COR-L47 (cell line): ENCODE measurements around the gene PAX2.

Experiments used
- DNase-seq: peaks from one replicate; lab custom pipeline; 2025; lab: John Stamatoyannopoulos, UW

PAX2 gene

DNA sequence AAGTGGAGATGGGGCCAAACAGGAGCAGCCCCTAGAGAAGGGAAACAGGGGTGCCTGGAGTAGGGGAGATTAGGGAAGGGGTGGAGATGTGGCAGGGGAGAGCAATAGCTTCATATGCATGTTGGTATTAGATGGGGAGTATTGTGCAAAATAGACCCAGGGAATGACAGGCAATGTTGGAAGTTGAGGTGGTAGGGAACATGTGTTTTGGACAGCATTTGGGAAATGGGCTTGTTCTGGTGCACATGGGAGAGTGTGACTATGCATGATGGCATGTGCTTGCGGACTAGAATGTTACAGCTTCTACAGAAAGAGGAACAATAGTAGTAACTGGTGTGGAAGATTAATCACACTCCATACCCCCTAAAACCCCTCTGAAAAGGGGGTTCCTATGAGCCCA is 10.4 kb downstream of the PAX2 start:
- no peak for DNase-seq

DNA sequence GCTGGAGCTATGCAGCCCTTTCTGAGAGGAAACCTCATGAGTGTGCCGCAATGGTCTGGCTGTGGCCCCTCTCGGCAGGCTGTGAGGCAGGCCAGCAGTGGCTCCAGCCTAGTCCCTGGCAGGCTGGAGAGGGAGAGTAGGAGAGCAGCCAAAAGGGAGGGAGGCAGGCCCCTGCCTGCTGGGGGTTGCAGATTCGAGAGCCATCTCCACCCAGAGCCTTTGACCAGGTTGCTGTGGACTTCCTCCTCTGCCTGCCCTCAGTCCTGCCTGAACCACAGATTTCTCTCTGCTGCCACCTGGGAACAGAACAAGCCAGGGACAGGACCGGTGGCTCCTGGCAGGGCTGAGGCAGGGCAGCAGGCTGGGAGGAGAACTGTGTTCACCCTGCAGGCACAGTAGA is 13.9 kb downstream of the PAX2 start:
- DNase-seq: no peak

DNA sequence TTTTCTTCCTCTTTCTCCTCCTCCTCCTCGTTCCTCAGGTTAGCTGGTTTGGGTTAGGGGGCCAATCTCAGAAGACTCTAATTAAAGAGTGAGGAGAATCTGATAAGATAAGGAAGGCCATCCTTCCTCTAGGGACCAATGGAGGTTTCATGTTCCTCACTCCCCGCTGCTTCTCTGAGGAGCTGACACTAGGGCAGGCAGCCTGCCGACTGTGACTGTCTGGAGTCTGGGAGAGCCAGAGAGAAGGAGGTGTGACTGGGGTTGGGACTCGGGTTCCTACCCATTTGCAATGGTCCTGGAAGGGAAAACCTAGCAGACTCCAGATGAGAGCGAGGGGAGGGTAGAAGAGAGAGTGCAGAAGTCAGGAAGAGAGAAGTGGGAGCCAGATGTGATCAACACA is 15.3 kb downstream of the PAX2 start:
- no peak for DNase-seq

DNA sequence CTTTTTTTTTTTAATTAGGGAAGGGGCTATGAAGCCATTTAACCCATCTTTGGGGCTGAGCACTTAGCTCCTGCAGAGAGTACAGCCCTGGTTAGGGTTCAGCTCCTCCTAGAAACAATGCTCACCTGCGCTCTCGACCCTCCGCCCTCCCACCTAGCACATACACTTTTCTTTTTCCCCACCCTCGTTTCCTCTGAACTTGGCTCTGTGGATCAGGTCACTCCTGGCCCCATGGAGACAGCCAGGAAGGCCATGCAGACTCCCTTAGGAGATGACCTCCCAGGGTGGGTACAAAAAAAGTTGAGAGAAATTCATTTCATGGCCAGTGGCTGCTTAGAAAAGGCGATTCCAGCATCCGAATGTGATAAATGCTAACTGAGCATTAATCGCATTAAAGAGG is 15.8 kb downstream of the PAX2 start:
- DNase-seq: no peak

DNA sequence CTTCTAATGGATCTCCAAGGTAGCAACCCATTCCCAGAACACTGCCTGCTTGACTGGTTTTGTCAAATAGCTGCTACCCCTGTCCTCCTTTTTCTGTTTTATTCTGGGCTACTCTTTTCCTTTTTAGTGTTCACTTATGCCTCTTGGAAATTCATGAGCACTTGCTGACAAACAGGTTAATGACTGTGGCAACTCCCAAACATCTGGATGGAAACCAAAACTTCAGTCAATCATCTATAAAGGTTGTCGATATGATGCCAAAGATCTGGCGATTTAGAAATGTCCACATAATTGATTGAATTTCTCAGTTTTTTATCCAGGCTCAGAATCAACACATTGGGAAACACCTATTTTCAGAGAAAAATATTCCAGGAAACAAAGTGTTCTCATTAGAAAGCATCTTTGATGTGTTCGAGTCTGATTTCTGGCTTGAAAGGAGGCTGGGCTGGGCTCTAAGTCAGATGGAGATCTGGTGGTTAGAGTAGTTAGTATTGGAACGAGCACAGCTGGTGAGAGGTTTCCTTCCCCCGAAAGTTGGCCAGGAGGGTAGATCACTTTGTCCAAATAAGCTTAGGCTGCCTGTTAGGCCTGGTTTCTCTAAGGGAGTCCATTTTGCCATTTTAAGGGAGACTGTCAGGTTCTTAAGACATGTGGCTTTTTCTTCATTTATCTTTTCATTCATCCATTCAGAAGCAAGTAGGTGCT is 17.8 kb downstream of the PAX2 start:
- no peak for DNase-seq

DNA sequence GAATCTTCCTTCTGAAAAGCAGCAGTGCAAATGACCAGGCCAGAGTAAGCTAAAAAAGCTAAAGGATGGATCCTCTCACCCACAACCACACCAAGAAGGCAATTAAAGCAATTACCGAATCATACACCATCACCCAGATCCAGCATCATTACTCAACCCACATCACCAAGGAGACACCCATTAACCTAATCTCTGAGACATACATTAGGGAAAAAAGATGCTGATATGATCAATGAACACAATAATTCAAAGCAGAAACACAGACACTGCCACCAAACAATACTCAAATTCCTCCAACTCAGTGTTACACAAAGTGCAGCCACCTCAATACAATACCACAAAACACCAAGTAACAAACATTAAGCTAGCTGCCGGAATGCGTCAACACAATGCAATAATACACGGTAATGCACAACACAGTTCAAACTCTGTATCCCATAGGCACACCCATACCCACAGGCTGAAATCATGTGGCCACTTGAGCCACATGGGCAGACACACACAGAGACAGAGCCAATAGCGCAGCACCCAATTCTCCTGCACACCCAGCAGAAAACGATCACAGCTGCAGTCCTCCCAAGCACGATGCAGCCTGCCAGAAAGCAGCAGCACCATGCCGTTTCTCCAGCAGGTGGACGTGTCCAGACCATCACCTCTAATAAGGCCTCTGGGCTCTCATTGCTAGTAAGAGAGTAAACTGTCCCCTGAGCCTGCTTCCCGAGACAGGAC is 21.5 kb downstream of the PAX2 start:
- no peak for DNase-seq

DNA sequence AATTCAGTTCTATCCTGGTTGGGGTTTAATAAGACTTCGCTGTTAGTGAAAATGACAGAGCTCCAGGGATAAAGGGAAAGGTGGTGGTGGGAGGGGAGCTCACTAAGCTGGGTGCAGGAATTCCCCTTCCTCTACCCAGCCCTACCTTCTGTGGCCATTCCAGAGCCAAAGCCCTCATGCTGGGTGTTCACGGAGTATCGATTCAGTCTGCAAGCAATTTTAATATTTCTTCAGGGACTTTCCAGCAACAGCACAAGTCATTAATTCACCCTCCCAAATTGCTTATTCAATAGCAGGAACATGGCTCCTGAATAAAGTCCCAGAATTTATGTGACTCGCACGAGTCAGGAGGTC is 22.0 kb downstream of the PAX2 start:
- DNase-seq: no peak

DNA sequence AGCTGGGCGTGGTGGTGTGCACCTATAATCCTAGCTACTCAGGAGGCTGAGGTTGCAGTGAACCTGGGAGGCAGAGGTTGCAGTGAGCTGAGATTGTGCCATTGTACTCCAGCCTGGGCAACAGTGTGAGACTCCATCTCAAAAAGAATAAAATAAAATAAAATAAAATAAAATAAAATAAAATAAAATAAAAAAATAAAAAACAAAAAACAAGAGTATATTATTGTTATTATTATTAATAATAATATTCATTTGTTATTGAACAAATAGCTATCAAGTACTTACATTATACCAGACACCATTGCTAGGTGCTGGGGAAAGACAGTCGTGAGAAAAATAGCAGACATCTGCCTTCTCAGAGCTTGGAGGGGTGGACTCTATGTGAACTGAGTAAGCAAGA is 24.1 kb downstream of the PAX2 start:
- no peak for DNase-seq

DNA sequence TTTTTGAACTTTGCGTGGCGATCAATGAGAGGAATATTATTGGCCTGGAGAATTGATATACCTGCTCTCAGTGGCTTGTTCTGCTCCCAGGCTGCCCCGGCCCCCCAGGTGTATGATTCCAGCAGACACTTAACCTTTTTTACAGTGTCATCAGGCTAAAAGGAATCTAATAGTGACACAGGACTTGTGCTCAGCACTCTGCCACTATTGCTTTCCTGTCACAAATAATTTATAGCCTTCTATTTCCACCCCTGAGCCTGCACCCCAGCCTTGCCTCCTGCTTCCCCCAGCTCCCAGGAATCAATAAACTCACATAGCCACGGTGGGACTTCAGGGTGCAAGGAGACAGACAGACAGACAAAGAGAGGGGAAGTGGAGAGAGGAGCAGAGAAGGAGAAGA is 28.3 kb downstream of the PAX2 start:
- no peak for DNase-seq

DNA sequence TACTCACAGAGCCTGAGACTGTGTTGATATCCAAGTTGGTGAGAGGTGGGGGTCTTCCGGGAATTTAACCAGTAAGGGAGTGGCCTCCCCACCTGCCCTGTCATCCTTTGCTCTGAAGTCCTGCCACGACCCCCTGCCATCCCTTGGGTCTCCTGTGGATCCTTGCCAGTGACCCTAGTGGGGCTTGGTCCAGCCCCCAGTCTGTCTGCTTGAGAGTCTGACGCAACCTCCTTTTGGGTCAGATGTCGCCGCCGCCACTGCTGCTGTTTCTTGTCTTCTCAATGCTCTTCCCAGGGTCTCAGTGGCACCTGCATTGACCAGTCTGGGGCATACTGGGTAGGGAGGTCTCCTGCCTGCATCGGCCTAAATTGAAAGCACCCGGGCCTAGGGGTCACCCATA is 28.8 kb downstream of the PAX2 start:
- no peak for DNase-seq

DNA sequence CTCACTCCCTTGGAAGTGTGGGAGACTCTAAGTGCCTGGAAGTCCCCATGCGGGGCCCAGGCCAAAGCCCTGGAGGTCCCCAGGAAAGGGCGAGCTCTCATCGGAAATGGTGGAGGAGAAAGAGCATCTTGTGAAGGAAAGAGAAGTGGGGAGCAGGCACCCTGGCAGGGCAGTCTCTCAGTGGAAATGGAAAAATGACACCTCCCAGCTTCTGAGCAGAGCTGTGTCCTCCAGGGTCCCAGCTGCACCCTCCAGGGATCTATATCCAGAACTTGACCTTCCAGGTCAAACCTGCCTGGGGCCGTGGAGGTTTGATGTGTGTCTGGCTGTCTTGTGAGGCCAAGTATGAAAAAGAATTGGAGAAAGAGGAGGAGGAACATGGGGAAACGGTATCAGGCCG is 29.5 kb downstream of the PAX2 start:
- DNase-seq: no peak

DNA sequence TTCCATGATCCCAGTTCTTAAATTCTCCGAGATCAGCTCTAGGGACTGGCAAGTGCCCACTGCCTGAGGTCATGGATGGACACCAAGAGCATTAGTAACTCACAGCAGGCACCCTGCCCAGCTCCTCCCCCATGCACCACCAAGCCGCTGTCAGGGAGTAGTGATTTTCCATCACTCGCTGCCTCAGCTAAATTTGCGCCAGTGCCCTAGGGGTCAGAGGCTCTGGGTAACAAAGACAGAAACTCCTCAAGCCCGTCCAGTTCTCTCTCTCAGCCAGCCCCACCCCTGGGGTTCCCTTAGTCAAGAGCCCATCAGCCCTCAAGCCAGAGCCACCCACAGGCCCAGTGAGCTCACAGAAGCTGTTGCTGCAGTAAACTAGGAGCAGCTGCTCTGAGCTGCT is 30.0 kb downstream of the PAX2 start:
- DNase-seq: no peak

DNA sequence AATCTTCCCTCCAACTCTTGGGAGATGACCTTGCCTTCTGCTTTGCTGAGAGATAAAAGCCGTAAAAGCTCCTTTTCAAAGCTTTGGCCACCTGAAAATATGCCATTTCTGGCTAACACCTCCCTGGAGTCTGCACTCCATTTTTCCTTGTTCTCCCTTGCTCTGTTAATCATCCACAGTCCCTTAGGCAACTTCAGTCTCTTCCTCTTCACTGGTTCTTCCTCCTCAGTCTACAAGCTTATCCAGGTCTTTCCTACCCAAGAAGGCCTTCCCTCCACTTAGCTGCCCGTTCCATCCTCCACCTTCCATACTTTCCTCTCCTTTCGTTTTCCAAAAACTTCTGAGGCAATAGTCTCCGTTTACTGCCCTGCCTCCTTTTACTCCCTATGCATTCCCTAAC is 30.5 kb downstream of the PAX2 start:
- no peak for DNase-seq

DNA sequence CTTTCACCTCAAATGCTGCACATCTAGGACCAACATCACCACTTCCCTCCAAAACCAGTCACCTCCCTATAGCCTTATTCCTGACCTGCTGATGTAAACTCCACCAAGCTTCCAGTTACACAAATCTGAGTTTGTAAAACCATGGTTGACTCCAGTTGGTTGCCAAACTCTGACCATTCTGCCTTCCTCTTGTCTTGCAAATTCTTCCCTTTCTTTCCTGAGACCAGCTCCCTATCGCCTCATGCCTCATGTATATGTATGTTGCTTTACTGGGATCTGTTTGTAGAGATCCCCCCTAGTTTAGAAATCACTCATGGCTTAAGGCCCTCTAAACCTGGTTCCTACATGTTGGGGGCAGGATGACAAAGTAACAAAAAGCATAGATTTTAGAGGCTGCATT is 31.3 kb downstream of the PAX2 start:
- DNase-seq: no peak

DNA sequence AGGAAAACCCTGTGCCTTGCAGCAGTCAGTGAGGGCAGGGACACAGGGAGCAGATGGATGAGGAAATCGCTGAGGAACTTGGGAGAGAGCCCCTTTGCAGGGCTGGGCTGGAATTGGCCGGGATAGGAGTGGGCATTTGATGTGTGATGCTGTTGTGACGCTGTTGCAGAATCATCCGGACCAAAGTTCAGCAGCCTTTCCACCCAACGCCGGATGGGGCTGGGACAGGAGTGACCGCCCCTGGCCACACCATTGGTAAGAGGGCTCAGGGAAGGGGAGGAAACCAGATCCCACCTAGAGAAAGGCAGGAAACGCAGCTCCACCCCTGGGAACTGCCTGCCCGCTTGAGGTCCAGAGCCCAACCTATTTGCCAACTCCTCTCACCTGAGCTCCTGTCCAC is 33.9 kb downstream of the PAX2 start:
- no peak for DNase-seq

DNA sequence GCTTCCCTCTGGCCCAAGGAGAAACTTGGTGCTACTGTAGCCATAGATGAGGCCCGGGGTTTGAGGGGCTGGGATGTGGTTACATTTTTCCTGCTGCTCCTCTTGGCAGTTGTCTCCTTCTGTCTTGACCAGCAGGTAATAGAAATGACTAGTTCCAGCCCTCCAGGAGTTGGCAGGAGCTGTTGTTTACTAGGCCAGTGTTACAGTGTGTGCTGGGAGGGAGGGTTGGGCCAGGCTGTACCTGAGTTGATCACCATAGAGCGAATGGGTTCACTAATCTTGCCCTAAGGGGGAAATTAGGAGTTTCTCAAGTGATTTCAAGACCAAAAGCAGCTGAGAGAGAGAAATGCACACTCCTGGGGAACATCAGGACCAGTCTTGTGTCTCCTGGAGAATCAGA is 34.9 kb downstream of the PAX2 start:
- DNase-seq: no peak

DNA sequence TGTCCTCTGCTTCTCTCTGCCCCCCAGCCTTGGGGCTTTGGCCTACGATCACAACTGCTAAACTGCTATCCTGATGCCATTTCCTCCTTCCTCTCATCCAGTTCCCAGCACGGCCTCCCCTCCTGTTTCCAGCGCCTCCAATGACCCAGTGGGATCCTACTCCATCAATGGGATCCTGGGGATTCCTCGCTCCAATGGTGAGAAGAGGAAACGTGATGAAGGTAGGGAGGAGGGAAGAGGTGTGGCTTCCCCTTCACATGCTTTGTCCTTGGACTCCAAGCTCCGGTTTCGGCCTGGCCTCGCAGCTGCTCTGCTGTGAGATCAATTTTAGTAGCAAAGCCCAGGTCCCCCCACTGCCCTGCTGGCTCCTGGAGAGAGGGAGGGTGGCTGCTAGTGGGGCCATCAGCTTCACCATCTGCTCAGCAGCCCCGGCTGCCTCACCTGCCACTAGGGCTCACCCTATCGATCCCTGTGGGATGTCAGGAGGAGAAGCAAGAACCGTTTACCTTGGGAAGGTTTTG is 35.8 kb downstream of the PAX2 start:
- DNase-seq: no peak

DNA sequence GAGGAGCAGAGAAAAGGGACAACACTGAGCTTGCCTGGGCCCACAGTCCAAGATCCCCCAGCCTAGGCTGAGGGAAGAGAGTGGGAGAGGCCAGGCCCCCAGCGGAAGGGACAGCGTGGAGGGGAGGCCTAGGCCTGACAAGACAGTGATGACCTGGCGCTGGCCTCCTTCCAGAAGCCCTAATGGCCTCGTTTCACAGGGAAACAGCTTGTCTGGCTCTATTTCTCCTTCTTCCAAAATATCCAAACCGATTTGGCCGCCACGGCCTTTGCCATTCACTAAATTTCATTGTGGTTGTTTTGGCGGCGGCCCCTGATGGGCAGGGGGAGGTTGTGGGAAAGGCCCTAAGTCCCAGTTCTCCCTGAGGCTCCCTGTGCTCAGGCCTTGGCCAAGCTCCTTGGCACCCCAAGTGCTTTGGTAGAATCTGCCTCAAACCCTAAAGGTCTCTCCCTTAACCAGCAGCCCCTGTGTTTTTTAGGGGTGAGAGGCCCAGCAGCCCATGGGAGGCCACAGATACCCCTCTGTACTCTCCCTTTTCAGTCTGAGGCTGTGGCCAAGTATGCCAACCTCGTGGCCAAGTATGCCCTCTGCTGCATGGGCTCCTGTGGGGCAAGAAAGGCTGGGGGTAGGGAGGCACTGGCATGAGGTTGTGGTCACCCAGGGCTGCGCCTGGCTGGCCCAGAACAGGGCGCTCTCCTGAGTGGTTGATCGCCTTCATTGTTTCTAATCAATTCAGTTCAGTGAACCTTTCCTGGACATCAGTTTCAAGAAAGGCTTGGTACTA is 37.3 kb downstream of the PAX2 start:
- DNase-seq: no peak

DNA sequence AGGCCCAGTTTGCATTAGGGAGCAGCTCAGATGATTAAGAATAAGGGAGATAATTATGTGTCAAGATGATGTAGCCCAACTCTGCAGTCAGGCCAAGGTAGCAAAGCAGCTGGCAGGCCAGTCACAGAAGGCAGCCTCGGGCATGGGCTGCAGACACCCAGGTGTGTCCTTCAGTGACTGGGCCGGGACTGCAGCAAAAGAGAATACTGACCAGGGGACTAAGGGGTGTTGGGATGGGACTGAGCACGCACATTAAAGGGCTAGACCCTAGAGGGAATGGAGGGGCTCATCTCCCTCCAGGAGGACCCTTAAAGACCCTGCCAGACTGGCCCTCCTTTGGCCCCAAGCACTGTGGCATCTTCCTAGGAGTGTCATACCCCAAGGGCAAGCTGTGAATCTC is 38.7 kb downstream of the PAX2 start:
- DNase-seq: no peak

DNA sequence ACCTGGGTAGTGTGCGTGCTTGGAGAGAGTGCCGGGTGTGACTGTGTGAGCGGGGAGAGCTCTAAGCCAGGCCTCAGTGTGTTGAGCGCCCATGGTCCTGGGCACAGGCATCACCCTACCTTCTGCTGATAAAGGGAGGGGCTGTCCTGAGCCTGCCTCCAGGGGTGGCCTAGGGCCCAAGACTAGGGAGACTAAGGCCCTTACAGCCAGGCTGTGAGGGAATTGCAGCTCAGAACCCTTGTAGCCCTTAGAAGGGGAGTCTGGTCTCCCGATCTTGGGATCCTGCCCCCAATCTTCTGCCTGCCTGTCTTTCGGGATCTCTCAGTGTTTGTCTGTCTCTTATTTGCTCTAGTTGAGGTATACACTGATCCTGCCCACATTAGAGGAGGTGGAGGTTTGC is 41.2 kb downstream of the PAX2 start:
- DNase-seq: no peak

DNA sequence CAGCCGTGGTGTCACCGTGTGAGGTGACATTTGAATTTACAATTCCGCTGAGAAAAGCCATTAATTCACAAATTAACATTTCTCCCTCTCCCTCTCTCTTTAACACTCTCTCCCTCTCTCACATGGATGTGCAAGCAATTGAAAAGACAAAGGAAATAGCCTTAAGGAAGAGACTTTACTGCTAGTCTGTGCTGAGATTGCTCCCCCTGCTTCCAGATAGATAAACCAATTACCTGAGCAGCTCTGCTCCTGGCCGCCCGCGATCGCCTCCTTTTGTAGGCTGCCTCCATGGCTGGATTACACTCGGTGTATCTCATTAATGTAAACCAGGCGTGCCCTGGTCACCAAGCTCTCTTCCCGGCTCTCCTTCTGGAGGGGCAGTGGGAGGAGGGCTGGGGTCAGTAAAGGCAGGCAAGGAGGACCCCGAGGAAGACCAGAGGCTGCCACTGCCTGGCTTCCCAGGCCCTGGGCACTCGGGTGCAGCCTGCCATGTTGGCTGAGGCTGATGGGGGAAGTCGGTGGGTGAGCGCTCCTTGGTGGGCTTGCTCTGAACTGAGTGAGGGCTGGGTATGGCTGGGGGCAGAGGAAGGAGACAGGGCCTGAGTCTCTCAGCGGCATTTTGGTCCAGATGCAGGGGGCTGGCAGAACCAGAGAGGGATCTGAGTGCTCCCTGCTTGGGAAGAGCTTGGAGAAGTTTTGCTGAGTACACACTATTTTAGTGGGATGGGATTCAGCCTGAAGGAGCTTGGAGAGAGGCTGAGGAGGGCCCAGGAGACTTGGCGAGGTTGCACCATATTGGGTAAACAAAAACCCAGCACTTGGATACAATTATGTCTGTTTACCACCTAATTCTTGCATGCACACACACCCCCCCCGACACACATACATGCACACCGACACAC is 42.9 kb downstream of the PAX2 start:
- DNase-seq: no peak

DNA sequence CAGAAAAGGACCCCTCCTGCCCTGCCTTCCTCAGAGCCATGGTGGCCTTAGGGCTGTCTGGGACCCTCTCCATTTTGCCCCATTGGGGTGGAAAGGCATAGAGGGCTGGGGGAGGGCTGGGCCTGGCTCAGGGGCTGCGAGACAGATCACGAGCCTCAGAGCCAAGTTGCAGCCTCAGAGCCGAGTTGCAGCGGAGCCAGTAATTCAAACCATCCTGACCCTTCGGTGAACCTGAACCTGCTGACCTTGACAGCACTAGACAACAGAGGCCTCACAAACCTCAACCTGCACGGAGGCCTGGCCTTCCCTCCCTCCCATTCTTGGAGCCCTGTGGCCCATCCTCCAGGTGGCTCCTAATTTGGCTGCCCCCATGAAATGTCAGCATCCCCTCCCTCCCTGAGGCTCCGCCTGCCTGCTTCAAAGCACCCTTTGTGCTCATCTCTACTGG is 45.4 kb downstream of the PAX2 start:
- no peak for DNase-seq
